Left ventricle myocardium inferior (tissue), 1 donor: ENCODE measurements around the gene HNRNPUL2. TPM values are rescaled to one million over a fixed set of nuclear protein-coding genes. Genes with fewer than 3 reads are reported as not detected.
"Not testable (repeated sequence)": the region's sequence is repeated elsewhere in the genome, so short reads cannot be mapped to it uniquely, and the experiment has no call there.

Experiments used
- DNase-seq: peaks from one replicate; pipeline ENCODE4 v3.0.0-alpha.2; 2020
- H3K27ac ChIP-seq: fragments of 200-600 bp; replicated peaks from 2 replicates; pipeline ENCODE4 v1.8.0; 2021
- H3K27me3 ChIP-seq: fragments of 200-600 bp; 2 replicates; pipeline ENCODE4 v1.8.0; 2021; ENCODE audit warnings: low read depth
- H3K36me3 ChIP-seq: fragments of 200-600 bp; 2 replicates; pipeline ENCODE4 v1.8.0; 2021
- H3K4me1 ChIP-seq: fragments of 200-600 bp; 2 replicates; pipeline ENCODE4 v1.8.0; 2021
- H3K4me3 ChIP-seq: fragments of 200-600 bp; 2 replicates; pipeline ENCODE4 v1.8.0; 2021; ENCODE audit warnings: mild to moderate bottlenecking, moderate library complexity
- H3K9me3 ChIP-seq: fragments of 200-600 bp; replicated peaks from 2 replicates; pipeline ENCODE4 v1.8.0; 2021
- CTCF ChIP-seq: fragments of 200-600 bp; IDR thresholded peaks from 2 replicates; pipeline ENCODE4 v1.8.0; 2021; ENCODE audit warnings: antibody characterized with exemption, mild to moderate bottlenecking, borderline replicate concordance
- intact Hi-C: fragments of 100-400 bp; cut with micrococcal nuclease; formaldehyde crosslinking; loops from one replicate; pipeline ENCODE4 v1.11.0; 2022
- total RNA-seq: library from RNA; stranded (reverse); fragmentation: NEBNext Ultra II Directional; extraction: Animal tissue kit (Norgen Biotek cat#: 25700); gene quantifications from one replicate; pipeline ENCODE4 v1.2.1, GENCODE V29; 2021
- donor health status: DM: no; HTN: yes; CAD: no; lungs with severe emphysema.

Gene HNRNPUL2
- total RNA-seq, 1 donor from 2014 or later = 37.6 TPM

- intact Hi-C loops = no loop called here
- peak overlapping the region; percentile 94 for H3K27ac ChIP-seq
- H3K27me3 ChIP-seq = no peaks in the 10 kb centered on the region
- H3K9me3 ChIP-seq = no peaks in the 10 kb centered on the region
- H3K4me1 ChIP-seq = peaks cover 53% of the 10 kb centered on the region
- H3K36me3 ChIP-seq = peaks cover 20% of the 10 kb centered on the region
- TF ChIP-seq CTCF = no peak
- peak; percentile 94 for DNase-seq
- peak overlapping the region; percentile 76 for H3K4me3 ChIP-seq
Observed at GRCh38 chr11:62705880-62706849, 21.1 kb downstream of the HNRNPUL2 start.

GRCh38 chr11:62705413-62705812, 21.8 kb downstream of the HNRNPUL2 start:
- H3K27ac ChIP-seq = peak overlapping the region; percentile 94
- no peak for TF ChIP-seq CTCF
- no peak for DNase-seq

GRCh38 chr11:62703921-62704320, 23.3 kb downstream of the HNRNPUL2 start:
- H3K27me3 ChIP-seq, H3K27ac ChIP-seq, H3K4me3 ChIP-seq, H3K9me3 ChIP-seq, DNase-seq, intact Hi-C loops: not testable (repeated sequence)
- peaks cover 37% of the 10 kb centered on the region for H3K4me1 ChIP-seq
- peaks cover 17% of the 10 kb centered on the region for H3K36me3 ChIP-seq

More at GRCh38 chr11:62705413-62705812, 21.8 kb downstream of the HNRNPUL2 start:
- Histone ChIP-seq H3K9me3 (no peaks in the 10 kb centered on the region), H3K27me3 (no peaks in the 10 kb centered on the region), H3K36me3 (peaks cover 18% of the 10 kb centered on the region), H3K4me3 (peak overlapping the region; percentile 76), H3K4me1 (peaks cover 49% of the 10 kb centered on the region)
- intact Hi-C loops = no loop called here

GRCh38 chr11:62702246-62702645, 25.0 kb downstream of the HNRNPUL2 start:
- Histone ChIP-seq H3K27me3 (no peaks in the 10 kb centered on the region), H3K36me3 (peaks cover 17% of the 10 kb centered on the region), H3K27ac (no peak overlapping the region), H3K4me1 (peaks cover 21% of the 10 kb centered on the region), H3K9me3 (no peaks in the 10 kb centered on the region), H3K4me3 (no peak overlapping the region)
- no peak for DNase-seq
- intact Hi-C loops = no loop called here
- TF ChIP-seq CTCF = no peak

GRCh38 chr11:62694455-62695167, 32.6 kb downstream of the HNRNPUL2 start:
- TF ChIP-seq CTCF = peak; percentile 86
- Histone ChIP-seq H3K4me3 (no peak overlapping the region), H3K9me3 (no peaks in the 10 kb centered on the region), H3K27me3 (no peaks in the 10 kb centered on the region), H3K27ac (peak overlapping the region; percentile 31), H3K4me1 (peaks cover 24% of the 10 kb centered on the region), H3K36me3 (peaks cover 30% of the 10 kb centered on the region)
- intact Hi-C loops = loop anchor here (10.0 kb wide), 1 partner anchor 310 kb away; no protein-coding TSS in a partner anchor
- peak; percentile 70 for DNase-seq

GRCh38 chr11:62693624-62694023, 33.6 kb downstream of the HNRNPUL2 start:
- intact Hi-C loops = loop anchor here (10.0 kb wide), 1 partner anchor 309 kb away; no protein-coding TSS in a partner anchor
- not testable (repeated sequence) for H3K4me3 ChIP-seq, H3K27me3 ChIP-seq, DNase-seq, H3K9me3 ChIP-seq, H3K27ac ChIP-seq
- peaks cover 31% of the 10 kb centered on the region for H3K4me1 ChIP-seq
- H3K36me3 ChIP-seq = peaks cover 30% of the 10 kb centered on the region
